GM18505 (cell line): ENCODE results near the gene C1QL2.

ENCODE experiments used
- ATAC-seq: cut with Tn5 transposase; IDR thresholded peaks from one replicate; pipeline ENCODE4 v1.9.1; 2021; ENCODE audit not compliant: unreplicated experiment
- POLR2A ChIP-seq: IDR thresholded peaks from 4 replicates; pipeline ENCODE4 v1.6.1; 2011; ENCODE audit warnings: borderline replicate concordance; ENCODE audit not compliant: insufficient read depth, insufficient read length; ENCODE audit errors: extremely low read depth

Gene C1QL2

GRCh38 chr2:119147776-119148715 lies 10.5 kb downstream of the C1QL2 start:
- ATAC-seq = no peak

GRCh38 chr2:119144806-119145205 lies 13.7 kb downstream of the C1QL2 start:
- no peak for ATAC-seq
- no peak for TF ChIP-seq POLR2A

More at GRCh38 chr2:119147776-119148715, 10.5 kb downstream of the C1QL2 start:
- TF ChIP-seq POLR2A = no peak

- ATAC-seq = no peak
- no peak for TF ChIP-seq POLR2A
Measured at GRCh38 chr2:119142824-119143223, 15.7 kb downstream of the C1QL2 start.

GRCh38 chr2:119137502-119137901 lies 21.0 kb downstream of the C1QL2 start:
- ATAC-seq = no peak
- TF ChIP-seq POLR2A = no peak

GRCh38 chr2:119136872-119137271 lies 21.7 kb downstream of the C1QL2 start:
- TF ChIP-seq POLR2A = no peak
- no peak for ATAC-seq

GRCh38 chr2:119136093-119136492 lies 22.5 kb downstream of the C1QL2 start:
- TF ChIP-seq POLR2A = no peak
- no peak for ATAC-seq

GRCh38 chr2:119134775-119135174 lies 23.8 kb downstream of the C1QL2 start:
- no peak for ATAC-seq
- no peak for TF ChIP-seq POLR2A

- ATAC-seq = no peak
Measured at GRCh38 chr2:119126650-119127049, 31.9 kb downstream of the C1QL2 start.

GRCh38 chr2:119123389-119123788 lies 35.2 kb downstream of the C1QL2 start:
- no peak for TF ChIP-seq POLR2A
- no peak for ATAC-seq

More at GRCh38 chr2:119126650-119127049, 31.9 kb downstream of the C1QL2 start:
- no peak for TF ChIP-seq POLR2A

- no peak for ATAC-seq
Measured at GRCh38 chr2:119122663-119123062, 35.9 kb downstream of the C1QL2 start.

GRCh38 chr2:119119999-119120756 lies 38.4 kb downstream of the C1QL2 start:
- no peak for TF ChIP-seq POLR2A
- ATAC-seq = no peak

More at GRCh38 chr2:119122663-119123062, 35.9 kb downstream of the C1QL2 start:
- no peak for TF ChIP-seq POLR2A

- ATAC-seq = no peak
- no peak for TF ChIP-seq POLR2A
Measured at GRCh38 chr2:119119076-119119785, 39.3 kb downstream of the C1QL2 start.

- no peak for ATAC-seq
- TF ChIP-seq POLR2A = no peak
Measured at GRCh38 chr2:119117891-119118882, 40.4 kb downstream of the C1QL2 start.

- no peak for ATAC-seq
Measured at GRCh38 chr2:119117408-119117807, 41.1 kb downstream of the C1QL2 start.

More at GRCh38 chr2:119117408-119117807, 41.1 kb downstream of the C1QL2 start:
- no peak for TF ChIP-seq POLR2A
